HG03442 (cell line): Measurements from ENCODE around the gene ARFGEF2.
"Not testable (repeated sequence)": the region's sequence is repeated elsewhere in the genome, so short reads cannot be mapped to it uniquely, and the experiment has no call there.

Experiments
- ATAC-seq: cut with Tn5 transposase; IDR thresholded peaks from one replicate; pipeline ENCODE4 v1.9.1; 2021; ENCODE audit warnings: mild to moderate bottlenecking, moderate library complexity; ENCODE audit not compliant: unreplicated experiment

Gene ARFGEF2

DNA sequence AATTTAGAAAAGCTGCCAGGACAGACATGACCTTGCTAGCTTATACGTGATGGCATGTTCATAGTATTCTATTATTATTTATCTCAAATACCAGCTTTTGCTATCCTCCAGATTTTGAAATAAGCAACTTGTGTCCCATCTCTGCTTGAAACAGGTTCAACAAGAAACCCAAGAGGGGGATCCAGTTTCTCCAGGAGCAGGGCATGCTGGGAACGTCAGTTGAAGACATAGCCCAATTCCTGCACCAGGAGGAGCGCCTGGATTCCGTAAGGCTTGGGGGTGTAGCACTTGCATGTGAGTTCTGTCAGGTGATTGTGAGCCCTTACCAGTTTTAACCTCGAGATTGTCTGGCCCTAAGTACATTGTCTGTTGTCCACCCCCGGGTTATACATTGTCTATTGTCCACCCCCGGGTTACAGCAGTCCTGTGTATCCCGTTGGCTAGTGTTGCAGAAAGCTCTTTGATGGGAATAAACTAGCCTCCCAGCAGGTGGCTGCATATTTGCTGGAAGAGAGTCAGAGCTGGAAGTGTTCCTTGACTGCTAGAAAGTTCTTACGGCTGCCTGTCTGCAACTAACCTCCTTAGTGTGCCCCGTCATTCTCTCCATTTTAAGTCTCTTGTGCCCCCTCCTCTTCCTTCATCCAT, 63.2 kb downstream of the ARFGEF2 start:
- no peak for ATAC-seq

DNA sequence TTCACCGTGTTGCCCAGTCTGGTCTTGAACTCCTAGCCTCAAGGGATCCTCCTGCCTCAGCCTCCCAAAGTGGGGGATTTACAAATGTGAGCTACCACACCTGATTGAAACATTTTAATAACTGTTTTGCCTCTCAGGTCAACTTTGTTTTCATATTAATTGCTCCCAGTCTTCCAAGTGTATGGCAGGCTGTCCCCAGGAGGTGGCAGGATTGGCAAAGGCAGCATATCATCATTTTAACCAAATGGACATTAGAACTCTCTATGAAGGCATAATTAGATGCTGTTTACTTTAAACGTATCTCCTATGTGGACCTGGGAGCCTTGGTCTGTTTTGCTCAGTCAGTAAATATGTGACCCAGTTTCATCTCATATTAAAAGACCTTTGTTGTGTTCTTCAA, 65.4 kb downstream of the ARFGEF2 start:
- no peak for ATAC-seq

DNA sequence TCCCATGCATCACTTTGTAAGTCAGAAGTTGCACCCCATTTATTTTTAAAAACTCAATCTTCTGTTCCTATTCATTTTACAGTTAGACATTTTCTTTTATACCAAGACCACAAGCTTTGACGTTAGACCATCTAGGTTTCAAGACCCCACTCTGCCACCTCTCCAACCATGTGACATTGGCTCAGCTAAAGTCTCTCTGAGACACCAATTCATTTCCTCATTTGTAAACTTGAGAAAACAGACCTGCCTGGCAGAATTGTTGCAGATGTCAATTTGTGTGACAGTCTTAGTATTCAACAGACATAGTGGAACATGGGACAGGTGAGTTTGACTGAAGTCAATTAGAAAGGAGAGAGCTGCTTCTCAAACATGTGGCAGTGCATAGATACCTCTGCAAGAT, 69.0 kb downstream of the ARFGEF2 start:
- ATAC-seq = no peak

DNA sequence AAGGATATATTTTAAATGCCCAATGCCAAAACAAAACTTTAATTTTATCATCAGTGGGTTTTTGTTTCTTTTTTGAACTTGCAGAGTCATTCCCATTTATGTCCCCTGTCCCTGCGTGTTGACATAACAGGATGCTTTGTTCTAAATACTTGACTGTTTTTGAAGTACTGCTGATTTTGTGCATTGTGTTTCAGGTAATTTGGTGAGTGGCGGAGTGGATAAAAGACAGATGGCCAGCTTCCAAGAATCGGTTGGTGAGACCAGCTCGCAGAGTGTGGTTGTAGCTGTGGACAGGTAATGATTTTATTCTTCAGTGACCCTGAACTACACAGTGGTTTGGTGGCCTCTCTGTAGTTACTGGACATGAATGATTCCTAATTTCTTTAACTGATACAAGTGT, 74.1 kb downstream of the ARFGEF2 start:
- ATAC-seq = no peak

DNA sequence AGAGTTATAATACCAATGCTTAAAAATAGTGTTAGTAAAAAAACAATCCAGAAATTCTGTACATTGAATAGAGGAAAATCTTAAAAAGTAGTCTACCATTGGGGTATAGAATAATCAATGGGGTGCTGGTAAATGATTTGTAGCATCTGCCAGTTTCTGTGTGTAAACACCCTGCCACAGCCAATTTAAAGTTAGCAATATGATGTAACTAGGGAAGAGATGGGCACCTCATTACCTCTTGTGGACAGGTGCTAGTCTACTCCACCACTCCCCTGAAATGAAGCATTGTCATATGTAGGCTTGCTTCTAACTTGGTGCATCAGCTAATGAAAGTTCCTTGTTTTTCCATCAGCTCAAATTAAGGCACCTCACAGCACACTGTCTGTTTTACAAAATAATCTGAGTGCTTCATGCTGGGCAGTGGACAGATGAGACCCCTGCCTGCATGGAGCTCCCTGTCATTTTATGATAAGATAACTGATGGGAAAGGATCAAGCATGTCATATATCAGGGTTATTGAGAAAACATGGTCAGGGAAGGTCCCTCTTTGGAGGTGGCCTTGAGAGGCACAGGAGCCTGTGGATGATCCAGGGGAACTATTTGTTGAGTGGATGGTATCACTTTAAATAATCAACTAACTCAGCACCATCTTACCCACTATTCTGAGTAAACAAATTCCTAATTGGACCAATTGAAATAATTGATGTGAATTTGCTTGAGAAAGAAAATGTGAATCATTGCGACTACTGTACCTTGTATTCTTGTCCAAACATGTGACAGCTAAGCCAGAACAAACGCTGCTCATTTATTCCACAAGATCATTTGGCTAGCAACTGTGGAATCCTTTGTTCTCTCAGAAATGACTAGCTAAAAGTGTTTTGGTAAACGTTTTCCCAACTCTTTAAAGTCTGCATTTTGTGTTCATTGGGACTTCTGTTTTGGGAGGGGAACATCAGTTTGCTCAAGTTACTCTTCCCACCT, 78.7 kb downstream of the ARFGEF2 start:
- ATAC-seq = no peak

DNA sequence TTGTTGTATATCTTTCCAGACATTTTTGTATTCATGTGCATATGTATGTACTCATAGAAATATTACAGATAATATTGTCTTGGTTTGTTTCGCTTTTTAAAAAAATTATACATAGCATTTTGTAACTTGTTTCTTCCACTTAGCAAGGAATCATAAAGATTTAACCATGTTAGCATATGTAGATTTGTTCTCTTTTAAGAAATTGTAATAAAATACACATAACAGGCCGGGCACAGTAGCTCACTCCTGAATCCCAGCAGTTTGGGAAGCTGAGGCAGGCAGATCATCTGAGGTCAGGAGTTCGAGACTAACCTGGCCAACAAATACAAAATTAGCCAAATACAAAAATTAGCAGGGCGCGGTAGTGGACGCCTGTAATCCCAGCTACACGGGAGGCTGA, 80.2 kb downstream of the ARFGEF2 start:
- ATAC-seq = no peak

DNA sequence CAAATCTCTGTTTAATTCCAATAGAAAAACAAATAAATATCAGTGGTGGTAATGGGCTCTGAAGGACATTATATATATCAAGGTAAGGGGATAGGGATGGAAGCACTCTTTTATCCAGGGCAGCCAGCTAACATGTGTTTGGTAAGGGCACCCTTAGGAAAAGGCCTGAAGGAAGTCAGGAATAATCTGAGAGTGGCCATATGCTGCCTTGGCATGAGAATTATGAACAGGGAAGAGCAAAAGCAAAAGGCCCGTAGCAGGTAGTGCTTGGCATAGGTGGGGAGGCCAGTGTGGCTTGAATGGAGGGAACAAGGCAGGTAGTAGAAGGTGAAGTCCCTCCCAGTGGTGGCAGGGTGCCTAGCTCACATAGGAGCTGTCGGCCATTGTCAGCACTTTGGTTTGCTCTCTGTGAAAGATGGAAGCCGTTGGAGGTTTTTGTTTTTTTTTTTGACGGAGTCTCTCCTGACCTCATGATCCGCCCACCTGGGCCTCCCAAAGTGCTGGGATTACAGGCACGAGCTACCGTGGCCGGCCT, 85.0 kb downstream of the ARFGEF2 start:
- ATAC-seq = no peak

DNA sequence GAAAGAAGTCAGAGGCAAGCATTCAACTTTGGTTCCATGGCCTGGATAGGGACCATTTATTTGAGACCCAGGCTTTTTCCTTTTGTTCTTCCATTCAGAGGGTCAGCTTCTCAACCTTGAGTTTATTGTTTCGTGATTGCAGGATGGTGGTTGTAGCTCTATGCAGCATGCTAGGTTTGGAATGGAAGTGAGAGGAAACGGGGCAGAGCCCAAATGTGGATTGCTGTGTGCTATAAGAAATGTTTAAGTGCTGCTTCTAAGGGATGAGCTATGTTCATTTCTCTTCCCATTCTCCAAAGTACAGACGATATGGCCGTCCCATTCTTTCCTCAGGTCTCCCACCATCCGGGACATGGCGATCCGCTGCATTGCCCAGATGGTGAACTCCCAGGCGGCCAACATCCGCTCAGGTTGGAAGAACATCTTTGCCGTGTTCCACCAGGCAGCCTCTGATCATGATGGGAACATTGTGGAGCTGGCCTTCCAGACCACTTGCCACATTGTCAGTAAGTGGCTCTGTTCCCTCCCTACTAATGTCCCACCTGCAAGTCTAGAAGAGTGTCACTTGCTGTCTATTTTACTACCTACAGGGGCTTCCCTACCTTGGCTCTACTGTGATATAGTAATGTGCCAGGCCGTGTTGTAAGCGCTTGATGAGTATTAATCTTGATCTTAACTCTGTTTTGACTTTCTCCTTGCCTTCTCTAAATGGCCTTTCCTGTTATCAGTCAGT, 88.6 kb downstream of the ARFGEF2 start:
- ATAC-seq = no peak

DNA sequence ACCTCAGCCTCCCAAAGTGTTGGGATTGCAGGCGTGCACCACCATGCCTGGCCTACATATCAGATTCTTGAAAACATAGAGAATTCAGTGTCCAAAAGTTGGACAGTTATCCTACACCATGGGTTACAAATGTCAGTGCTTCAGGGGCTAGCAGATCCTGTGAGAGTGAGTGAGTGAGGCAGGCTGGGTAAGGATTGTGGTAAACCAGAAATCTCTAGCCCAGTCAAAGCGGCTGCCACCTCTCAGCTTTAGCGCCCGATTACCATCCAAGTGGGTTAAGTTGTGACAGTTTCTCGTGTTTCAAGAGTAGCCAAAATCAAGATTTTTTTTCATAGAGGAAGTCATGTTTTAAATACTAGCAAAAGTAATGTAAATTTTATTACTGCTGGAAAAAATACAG, 102.7 kb downstream of the ARFGEF2 start:
- no peak for ATAC-seq

DNA sequence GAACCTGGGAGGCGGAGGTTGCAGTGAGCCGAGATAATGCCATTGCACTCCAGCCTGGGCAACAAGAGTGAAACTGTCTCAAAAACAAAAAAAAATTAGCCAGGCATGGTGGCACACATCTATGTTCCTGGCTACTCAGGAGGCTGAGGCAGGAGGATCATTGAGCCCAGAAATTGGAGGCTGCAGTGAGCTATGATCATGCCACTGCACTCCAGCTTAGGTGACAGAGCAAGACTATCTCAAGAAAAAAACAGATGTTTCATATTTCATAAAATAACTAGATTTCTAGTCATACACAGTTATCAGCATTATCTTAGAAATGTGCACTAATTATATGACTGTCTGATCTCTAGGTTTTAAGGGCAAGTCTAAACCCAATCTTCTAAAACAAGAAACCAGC, 106.7 kb downstream of the ARFGEF2 start:
- ATAC-seq = not testable (repeated sequence)

DNA sequence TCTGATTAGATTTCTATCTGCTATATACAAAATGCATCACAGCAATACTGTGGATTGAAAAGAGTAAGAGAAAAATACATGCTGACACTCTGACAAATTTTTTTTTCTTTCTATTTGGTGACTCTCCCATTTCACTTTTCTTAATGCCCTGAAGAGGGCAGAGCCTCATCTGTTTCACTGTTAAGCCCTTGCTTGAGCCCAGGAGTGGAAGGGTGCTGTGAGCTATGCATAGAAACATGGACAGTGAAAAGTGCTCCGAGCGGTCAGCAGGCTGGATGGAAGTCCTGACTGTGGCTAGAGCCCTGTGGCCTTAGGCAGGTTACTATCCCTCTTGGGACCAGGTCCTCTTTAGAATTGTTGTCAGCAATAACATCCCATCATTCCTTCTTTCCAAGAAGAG, 107.2 kb downstream of the ARFGEF2 start:
- no peak for ATAC-seq

DNA sequence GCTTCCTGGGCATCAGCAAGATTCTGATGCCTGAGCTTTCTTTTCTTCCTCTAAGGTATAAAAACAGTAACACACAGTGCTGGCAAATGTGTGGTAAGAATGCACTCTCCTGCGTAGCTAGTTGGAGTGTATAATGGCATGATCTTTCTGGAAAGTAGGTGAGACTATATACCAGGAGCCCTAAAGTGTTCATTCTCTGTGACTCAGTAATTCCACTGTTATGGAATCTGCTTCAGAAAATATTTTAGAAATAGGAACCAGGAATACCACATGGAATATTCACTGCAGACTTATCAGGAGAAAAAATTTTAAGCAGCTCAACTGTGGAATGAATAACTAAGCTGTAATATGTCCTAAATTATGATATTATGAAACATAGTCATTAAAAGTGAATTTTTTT, 107.7 kb downstream of the ARFGEF2 start:
- no peak for ATAC-seq

DNA sequence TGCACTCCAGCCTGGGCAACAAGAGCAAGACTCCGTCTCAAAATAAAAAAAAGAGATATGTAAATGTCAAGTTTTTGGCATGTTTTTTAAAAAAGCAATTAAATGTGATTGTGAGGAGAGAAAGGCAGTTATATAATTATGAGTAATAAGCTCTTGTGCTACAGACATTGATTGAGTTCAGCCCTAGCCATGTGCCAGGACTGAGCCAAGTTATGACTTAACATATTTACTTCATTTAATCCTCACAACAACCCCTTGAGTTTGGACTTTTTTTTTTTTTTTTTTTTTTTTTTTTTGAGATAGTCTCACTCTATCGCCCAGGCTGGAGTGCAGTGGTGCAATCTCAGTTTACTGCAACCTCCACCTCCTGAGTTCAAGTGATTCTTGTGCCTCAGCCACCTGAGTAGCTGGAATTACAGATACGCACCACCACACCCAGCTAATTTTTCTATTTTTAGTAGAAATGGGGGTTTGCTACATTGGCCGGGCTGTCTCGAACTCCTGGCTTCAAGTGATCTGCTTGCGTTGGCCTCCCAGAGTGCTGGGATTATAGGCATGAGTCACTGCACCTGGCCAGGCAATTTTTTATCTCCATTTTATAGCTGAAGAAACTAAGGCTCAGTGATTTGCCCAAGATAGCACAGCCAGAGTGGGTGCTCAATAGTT, 109.6 kb downstream of the ARFGEF2 start:
- ATAC-seq = no peak

DNA sequence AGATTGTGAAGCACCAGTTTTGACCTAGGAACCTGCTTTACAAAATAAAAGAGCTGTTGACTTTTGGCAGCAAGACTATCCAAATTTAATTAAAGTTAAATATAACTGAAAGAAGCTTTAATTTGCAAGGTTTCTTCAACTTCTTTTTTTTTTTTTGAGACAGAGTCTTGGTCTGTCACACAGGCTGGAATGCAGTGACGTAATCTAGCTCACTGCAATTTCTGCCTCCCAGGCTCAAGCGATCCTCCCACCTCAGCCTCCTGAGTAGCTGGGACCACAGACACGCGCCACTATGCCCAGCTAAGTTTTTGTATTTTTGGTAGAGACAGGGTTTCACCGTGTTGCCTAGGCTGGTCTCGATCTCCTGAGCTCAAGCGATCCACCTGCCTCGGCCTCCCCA, 110.9 kb downstream of the ARFGEF2 start:
- ATAC-seq = no peak

DNA sequence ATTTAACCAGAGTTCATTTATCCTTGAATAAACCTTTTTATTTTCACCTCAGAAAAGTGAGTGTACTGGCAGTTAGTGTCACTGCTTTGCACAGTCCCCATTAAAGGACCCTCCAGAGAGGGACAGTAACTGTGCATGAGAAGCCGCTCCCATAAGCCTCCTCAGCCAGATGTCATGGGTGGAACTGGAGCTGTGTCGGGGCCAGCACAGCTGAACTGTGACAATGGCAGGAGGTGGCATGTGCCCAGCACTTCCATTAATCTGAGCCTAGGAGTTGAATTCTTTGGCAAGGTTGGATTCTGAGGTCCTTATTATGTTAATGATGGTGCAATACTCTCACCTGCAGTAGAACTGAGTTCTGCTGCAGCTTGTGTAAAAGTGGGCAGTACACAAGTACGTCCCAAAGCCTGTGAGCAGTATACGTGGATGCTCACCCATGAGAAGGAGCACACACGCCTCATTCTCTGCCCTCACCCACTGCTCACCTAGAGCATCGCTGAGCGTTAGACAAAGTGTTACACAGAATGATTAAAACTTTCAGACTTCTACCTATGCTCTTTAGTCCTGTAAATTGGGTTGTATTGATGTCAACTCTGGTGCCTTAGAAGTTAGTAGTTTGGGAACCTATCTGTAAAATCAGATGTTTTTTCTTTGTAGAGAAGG, 112.7 kb downstream of the ARFGEF2 start:
- ATAC-seq = no peak

DNA sequence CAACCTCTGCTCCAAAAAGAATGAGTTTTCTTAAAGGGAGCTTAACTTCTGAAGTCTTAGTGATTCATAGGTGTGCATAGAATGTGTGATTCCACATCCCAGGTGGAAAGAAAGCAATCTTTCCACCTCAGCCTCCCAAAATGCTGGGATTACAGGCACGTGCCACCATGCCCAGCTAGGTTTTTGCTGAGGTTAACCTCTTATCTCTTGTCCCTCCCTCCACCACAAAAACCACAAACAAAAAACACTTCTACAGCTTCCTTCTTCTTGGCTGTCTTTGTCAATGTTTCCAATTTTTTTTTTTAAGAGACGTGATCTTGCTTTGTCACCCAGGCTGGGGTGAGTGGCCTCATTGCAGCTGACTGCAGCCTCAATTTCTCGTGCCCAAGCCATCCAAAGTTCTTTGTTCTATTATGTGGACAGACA, 116.5 kb downstream of the ARFGEF2 start:
- ATAC-seq = no peak

DNA sequence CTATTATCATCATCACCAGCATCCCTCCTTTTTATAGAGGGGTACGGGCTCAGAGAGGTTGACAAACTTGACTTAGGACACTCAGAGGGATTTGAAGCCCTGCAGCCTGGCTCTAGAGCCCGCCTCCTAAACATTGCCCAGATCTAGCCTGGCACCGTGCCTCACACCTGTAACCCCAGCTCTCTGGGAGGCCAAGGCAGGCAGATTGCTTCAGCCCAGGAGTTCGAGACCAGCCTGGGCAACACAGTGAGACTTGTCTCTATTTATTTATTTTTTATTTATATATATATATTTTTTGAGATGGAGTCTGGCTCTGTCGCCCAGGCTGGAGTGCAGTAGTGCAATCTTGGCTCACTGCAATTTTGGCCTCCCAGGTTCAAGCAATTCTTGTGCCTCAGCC, 118.3 kb downstream of the ARFGEF2 start:
- ATAC-seq = no peak

DNA sequence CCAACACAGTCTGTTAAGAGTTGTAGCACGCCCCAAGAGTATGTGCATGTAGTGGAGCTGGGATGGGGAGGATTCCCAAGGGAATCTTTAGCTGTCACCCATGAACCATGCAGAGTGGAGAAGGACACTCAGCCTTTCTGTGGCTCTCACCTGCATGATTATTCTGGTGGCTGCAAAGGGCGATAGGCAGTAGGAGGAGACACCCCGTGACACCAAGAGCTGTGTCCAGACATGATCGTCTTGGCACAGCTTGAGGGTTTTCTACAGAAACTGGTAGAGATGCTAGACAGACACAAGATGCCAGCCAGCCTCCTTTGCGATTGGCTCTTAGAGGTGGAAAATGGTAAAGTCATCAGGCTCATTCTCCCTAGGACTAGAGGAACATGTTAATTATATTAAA, 121.5 kb downstream of the ARFGEF2 start:
- ATAC-seq = no peak

DNA sequence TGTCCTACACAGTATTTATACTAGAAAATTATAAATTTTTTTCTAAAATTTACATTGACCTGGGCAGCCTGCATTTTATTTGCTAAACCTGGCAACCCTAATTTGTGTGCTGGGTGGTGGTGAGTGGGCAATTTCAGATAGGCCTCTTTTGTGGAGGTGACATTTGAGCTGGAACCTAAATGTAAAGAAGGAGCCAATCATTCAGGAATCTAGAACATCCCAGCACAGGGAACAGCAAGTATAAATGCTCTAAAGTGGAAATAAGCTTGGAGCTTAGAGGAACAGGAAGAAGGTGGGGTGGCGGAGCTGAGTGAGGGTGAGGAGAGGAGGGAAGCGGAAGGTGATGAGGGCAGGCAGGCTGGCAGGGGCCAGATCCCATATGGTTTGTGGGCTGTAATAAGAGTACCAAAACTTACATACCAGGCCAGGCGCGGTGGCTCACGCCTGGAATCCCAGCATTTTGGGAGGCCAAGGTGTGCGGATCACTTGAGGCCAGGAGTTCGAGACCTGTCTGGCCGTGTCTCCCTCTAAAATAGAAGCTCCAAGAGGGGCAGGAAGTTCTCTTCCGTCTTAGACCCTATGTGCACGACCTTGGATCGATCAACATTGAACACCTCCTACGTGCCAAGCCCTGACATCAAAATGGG, 124.1 kb downstream of the ARFGEF2 start:
- ATAC-seq = no peak
